ENCODE data around the gene CCDC188. TPM values are rescaled to one million over a fixed set of nuclear protein-coding genes. Genes with fewer than 3 reads are reported as not detected.

The CCDC188 gene
- total RNA-seq, 1 experiment from 2014 or later: not detected

GRCh38 chr22:20181884-20182236, 31.0 kb upstream of the CCDC188 start:
- Histone ChIP-seq H3K9ac (ENCODE audit: extremely low read depth, insufficient read length, low read length) (no peak overlapping the region), H3K27me3 (ENCODE audit: insufficient read depth, low read length) (no peaks in the 10 kb centered on the region), H4K20me1 (ENCODE audit: control insufficient read depth, insufficient read depth, insufficient read length) (peaks cover 3% of the 10 kb centered on the region), H3K79me2 (ENCODE audit: insufficient read depth, low read length) (no peaks in the 10 kb centered on the region), H3K56ac (ENCODE audit: insufficient read length, low read depth, low read length) (no peak overlapping the region), H2BK5ac (ENCODE audit: insufficient read length, low read length) (no peak overlapping the region), H2BK120ac (ENCODE audit: low read depth, low read length, poor library complexity, severe bottlenecking) (no peak overlapping the region), H2BK15ac (ENCODE audit: low read depth, low read length) (no peak overlapping the region), H3T11ph (ENCODE audit: low read length) (no peak overlapping the region), H2AFZ (ENCODE audit: low read length) (no peak overlapping the region), H3K23ac (ENCODE audit: insufficient read length, low read depth, low read length) (no peak overlapping the region), H3K9me3 (ENCODE audit: control insufficient read depth, low read depth, low read length) (no peaks in the 10 kb centered on the region), H3K79me1 (ENCODE audit: insufficient read depth, low read depth, low read length, poor library complexity, severe bottlenecking) (no peaks in the 10 kb centered on the region), H4K5ac (ENCODE audit: insufficient read length, low read depth, low read length) (no peak overlapping the region), H2BK12ac (ENCODE audit: insufficient read length, low read depth, low read length) (no peak overlapping the region), H4K91ac (ENCODE audit: insufficient read length, low read depth, low read length) (no peak overlapping the region), H3K23me2 (ENCODE audit: insufficient read length, low read depth, low read length, poor library complexity, severe bottlenecking) (no peaks in the 10 kb centered on the region), H2BK20ac (ENCODE audit: low read depth, low read length, poor library complexity, severe bottlenecking) (no peak overlapping the region), H3K14ac (ENCODE audit: insufficient read depth, low read length) (no peak overlapping the region), H3K4me2 (ENCODE audit: insufficient read depth, insufficient read length, low read length) (no peak overlapping the region), H3K27ac (ENCODE audit: insufficient read length, low read depth, low read length) (no peak overlapping the region), H4K8ac (replicated peaks; ENCODE audit: insufficient read length, low read depth, low read length) (no peak overlapping the region), H2AK5ac (ENCODE audit: insufficient read length, low read length) (no peak overlapping the region), H3K18ac (ENCODE audit: insufficient read length, low read depth, low read length) (no peak overlapping the region), H3K4me1 (ENCODE audit: insufficient read depth, low read length) (no peaks in the 10 kb centered on the region), H3K4ac (ENCODE audit: low read depth, low read length) (no peak overlapping the region)
- Mint-ChIP-seq H3K4me3 (no peak overlapping the region), H3K27ac (no peak overlapping the region), H3K4me1 (peaks cover 7 to 11% of the 10 kb centered on the region in 2 experiments), H3K36me3 (ENCODE audit: insufficient read depth in 1 of 3, low read depth in 3 of 3) (no peaks in the 10 kb centered on the region), H3K27me3 (ENCODE audit: low read depth) (no peaks in the 10 kb centered on the region), H3K9me3 (no peaks in the 10 kb centered on the region)
- WGBS (ENCODE audit: extremely low coverage, insufficient read length, low lambda C conversion rate): no CpG with 5 or more reads among the region's 18 CpGs
- DNase-seq: no peak
- TF ChIP-seq, protein P1, sequence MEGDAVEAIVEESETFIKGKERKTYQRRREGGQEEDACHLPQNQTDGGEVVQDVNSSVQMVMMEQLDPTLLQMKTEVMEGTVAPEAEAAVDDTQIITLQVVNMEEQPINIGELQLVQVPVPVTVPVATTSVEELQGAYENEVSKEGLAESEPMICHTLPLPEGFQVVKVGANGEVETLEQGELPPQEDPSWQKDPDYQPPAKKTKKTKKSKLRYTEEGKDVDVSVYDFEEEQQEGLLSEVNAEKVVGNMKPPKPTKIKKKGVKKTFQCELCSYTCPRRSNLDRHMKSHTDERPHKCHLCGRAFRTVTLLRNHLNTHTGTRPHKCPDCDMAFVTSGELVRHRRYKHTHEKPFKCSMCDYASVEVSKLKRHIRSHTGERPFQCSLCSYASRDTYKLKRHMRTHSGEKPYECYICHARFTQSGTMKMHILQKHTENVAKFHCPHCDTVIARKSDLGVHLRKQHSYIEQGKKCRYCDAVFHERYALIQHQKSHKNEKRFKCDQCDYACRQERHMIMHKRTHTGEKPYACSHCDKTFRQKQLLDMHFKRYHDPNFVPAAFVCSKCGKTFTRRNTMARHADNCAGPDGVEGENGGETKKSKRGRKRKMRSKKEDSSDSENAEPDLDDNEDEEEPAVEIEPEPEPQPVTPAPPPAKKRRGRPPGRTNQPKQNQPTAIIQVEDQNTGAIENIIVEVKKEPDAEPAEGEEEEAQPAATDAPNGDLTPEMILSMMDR (conservative IDR thresholded peaks at IDR 0.05): no peak

All from H9 (cell line).